Activated CD8-positive, alpha-beta T cell treated with anti-CD3 and anti-CD28 coated beads for 36 hours (primary cell): ENCODE results near the gene CT83. TPM values are rescaled to one million over a fixed set of nuclear protein-coding genes. Genes with fewer than 3 reads are reported as not detected.

Experiments
- ATAC-seq: fragments of 200-7000 bp; cut with Tn5 transposase; one replicate; pipeline ENCODE4 v1.10.0; 2021; ENCODE audit warnings: mild to moderate bottlenecking, moderate library complexity
- CTCF ChIA-PET: fragments of 350-600 bp; sonication (Branson Sonifier 250); formaldehyde crosslinking; loops from one replicate; lab custom pipeline; 2021; ENCODE audit warnings: antibody characterized with exemption; lab: Charles Lee
- POLR2A ChIA-PET: fragments of 350-600 bp; sonication (Branson Sonifier 250); formaldehyde crosslinking; loops from one replicate; lab custom pipeline; 2021; ENCODE audit warnings: antibody characterized with exemption; lab: Charles Lee
- DNase-seq: peaks from one replicate; pipeline ENCODE4 v3.0.0-alpha.2; 2020
- H3K27ac Mint-ChIP-seq: one replicate; pipeline ENCODE4 v1.8.0; 2021; ENCODE audit warnings: mild to moderate bottlenecking, mixed read lengths
- H3K27me3 Mint-ChIP-seq: one replicate; pipeline ENCODE4 v1.8.0; 2021; ENCODE audit warnings: mixed read lengths
- H3K36me3 Mint-ChIP-seq: one replicate; pipeline ENCODE4 v1.8.0; 2021; ENCODE audit warnings: low read depth, mixed read lengths
- H3K4me1 Mint-ChIP-seq: one replicate; pipeline ENCODE4 v1.8.0; 2021; ENCODE audit warnings: low read depth, mixed read lengths
- H3K4me3 Mint-ChIP-seq: one replicate; pipeline ENCODE4 v1.8.0; 2021; ENCODE audit warnings: mild to moderate bottlenecking, moderate library complexity, mixed read lengths
- H3K9me3 Mint-ChIP-seq: one replicate; pipeline ENCODE4 v1.8.0; 2021; ENCODE audit warnings: mixed read lengths
- intact Hi-C: fragments of 100-400 bp; cut with micrococcal nuclease; formaldehyde crosslinking; loops from one replicate; pipeline ENCODE4 v1.10.0; 2022
- total RNA-seq, 2 experiments: library from RNA; stranded (reverse); gene quantifications; one replicate each; pipeline ENCODE4 v1.2.3, GENCODE V29; 2021
- TF ChIP-seq, protein P1 (sequence below): fragments of 200-600 bp; IDR thresholded peaks from one replicate; pipeline ENCODE4 v1.8.0; 2022; ENCODE audit warnings: antibody characterized with exemption, mild to moderate bottlenecking

CT83 gene, protein sequence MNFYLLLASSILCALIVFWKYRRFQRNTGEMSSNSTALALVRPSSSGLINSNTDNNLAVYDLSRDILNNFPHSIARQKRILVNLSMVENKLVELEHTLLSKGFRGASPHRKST
- total RNA-seq = not detected

DNA sequence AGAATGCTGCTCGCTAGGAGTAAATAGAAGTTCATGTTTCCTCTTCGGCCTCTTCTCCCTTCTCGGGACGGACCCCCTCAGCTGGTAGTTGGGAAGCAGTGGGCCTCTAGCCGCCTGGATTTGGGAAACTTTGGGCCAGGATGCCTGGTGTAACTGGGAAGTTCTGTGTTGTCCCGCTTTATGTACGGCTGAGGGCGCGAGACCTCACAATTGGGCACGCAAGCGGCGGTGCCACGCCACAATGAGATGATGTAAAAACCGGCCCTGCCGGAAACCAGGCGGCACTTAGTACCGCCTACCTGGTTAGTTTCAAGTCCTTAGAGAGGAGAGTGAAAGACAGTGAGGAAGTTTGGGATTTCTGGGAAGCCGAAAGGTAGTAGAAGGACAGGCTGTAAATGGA, at the start of gene CT83:
CT83 (minus strand) TSS at position 155 of the 400 bp plus-strand sequence; CDS start at position 35, 120 bp downstream.
- Mint-ChIP-seq H3K4me1 (no peaks in the 10 kb centered on the region), H3K27ac (no peak within 1 kb of the TSS), H3K27me3 (no peaks in the 10 kb centered on the region), H3K4me3 (no peak within 1 kb of the TSS), H3K9me3 (no peaks in the 10 kb centered on the region), H3K36me3 (no peaks in the 10 kb centered on the region)
- TF ChIP-seq, protein P1, sequence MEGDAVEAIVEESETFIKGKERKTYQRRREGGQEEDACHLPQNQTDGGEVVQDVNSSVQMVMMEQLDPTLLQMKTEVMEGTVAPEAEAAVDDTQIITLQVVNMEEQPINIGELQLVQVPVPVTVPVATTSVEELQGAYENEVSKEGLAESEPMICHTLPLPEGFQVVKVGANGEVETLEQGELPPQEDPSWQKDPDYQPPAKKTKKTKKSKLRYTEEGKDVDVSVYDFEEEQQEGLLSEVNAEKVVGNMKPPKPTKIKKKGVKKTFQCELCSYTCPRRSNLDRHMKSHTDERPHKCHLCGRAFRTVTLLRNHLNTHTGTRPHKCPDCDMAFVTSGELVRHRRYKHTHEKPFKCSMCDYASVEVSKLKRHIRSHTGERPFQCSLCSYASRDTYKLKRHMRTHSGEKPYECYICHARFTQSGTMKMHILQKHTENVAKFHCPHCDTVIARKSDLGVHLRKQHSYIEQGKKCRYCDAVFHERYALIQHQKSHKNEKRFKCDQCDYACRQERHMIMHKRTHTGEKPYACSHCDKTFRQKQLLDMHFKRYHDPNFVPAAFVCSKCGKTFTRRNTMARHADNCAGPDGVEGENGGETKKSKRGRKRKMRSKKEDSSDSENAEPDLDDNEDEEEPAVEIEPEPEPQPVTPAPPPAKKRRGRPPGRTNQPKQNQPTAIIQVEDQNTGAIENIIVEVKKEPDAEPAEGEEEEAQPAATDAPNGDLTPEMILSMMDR = no peak
- ChIA-PET CTCF (no interaction called here), POLR2A (no interaction called here)
- ATAC-seq = no peak
- no peak for DNase-seq
- intact Hi-C loops = no loop called here

DNA sequence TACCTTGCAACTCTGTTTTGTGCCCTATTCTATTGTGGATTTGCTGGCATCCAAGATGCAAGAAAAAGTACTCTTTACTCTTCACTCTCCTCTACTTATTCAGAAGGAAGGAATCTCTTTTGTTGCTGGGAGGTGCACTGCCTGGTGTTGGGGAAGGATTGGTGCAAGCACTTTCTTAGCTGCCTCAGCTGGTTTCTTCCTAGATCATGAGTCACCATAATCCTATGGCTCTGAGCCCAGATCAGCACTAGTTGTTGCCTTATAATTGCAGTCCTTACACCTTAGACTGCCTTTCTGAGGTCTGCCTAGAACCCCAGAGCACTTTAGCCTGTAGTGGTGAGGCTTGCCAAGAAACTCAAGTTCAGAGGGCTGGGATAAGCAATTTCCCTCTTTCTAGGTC, 37.0 kb upstream of the CT83 start:
- H3K27me3 Mint-ChIP-seq = no peaks in the 10 kb centered on the region
- no peaks in the 10 kb centered on the region for H3K4me1 Mint-ChIP-seq
- ATAC-seq = no peak
- no peak overlapping the region for H3K27ac Mint-ChIP-seq
- ChIA-PET CTCF (no interaction called here), POLR2A (no interaction called here)
- intact Hi-C loops = no loop called here
- no peak for DNase-seq
- no peaks in the 10 kb centered on the region for H3K36me3 Mint-ChIP-seq
- H3K4me3 Mint-ChIP-seq = no peak overlapping the region
- TF ChIP-seq, protein P1 = no peak
- no peaks in the 10 kb centered on the region for H3K9me3 Mint-ChIP-seq

DNA sequence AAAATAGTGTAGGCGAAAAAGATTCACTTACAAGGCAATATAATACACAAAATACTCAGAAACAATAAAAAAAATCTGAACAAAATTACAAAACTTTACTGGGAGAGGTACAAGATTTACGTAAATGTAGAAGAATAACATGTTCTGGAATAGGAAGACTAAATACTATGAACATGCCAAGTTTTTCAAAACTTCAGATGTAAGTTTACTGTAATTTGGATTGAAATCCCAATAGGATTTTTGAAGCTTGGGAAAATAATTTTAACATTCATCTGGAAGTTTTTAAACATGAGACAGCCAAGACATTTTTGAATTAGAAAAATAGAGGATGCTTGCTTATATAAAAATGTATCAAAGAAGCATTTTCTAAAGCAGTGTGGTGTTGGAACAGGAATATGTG, 30.5 kb upstream of the CT83 start:
- Mint-ChIP-seq H3K4me3 (no peak overlapping the region), H3K27me3 (no peaks in the 10 kb centered on the region), H3K36me3 (no peaks in the 10 kb centered on the region), H3K4me1 (no peaks in the 10 kb centered on the region), H3K9me3 (no peaks in the 10 kb centered on the region), H3K27ac (no peak overlapping the region)
- intact Hi-C loops = no loop called here
- TF ChIP-seq, protein P1 = no peak
- ATAC-seq = no peak
- no peak for DNase-seq
- CTCF ChIA-PET = no interaction called here
- POLR2A ChIA-PET = no interaction called here

DNA sequence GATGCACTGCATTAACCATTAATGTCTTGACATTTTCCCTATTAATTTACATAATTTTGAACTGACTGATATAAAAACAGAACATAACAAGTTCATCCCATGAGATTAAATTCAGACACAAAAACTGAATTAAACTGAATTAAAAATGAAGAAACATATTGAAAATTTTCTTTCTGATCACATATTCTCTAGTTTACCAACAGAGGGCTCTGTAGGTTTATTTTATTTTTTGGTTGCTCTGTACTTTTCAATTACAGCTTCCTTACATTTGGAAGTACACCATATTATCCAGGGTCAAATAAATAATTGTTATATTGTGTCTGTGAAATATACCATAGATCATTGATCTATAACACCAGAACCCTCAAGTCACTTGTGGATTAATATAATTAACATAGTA, 27.3 kb upstream of the CT83 start:
- H3K27me3 Mint-ChIP-seq = no peaks in the 10 kb centered on the region
- no peak for DNase-seq
- no peak overlapping the region for H3K4me3 Mint-ChIP-seq
- ChIA-PET POLR2A (no interaction called here), CTCF (no interaction called here)
- TF ChIP-seq, protein P1 = no peak
- no peaks in the 10 kb centered on the region for H3K9me3 Mint-ChIP-seq
- intact Hi-C loops = no loop called here
- H3K27ac Mint-ChIP-seq = no peak overlapping the region
- no peaks in the 10 kb centered on the region for H3K4me1 Mint-ChIP-seq
- no peak for ATAC-seq
- H3K36me3 Mint-ChIP-seq = no peaks in the 10 kb centered on the region

DNA sequence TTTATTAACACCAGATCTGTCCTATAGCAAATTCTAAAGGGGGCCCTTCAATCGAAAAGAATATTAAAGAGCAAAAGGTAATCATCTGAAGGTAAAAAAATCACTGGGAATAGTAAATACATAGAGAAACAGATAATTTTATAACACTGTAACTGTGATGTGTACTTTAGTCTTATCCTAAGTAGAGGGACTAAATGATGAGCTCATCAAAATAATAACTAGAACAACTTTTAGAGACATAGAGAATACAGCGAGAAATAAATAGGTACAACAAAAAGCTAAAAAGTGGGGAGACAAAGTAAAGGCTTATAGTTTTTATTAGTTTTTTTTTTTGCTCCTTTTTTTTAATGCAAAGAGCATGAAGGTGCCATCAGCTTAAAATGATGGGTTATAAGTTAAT, 17.3 kb upstream of the CT83 start:
- no peak overlapping the region for H3K27ac Mint-ChIP-seq
- no peaks in the 10 kb centered on the region for H3K27me3 Mint-ChIP-seq
- ChIA-PET POLR2A (no interaction called here), CTCF (no interaction called here)
- no peaks in the 10 kb centered on the region for H3K36me3 Mint-ChIP-seq
- TF ChIP-seq, protein P1 = no peak
- ATAC-seq = no peak
- H3K4me1 Mint-ChIP-seq = no peaks in the 10 kb centered on the region
- no peak overlapping the region for H3K4me3 Mint-ChIP-seq
- DNase-seq = no peak
- intact Hi-C loops = no loop called here
- H3K9me3 Mint-ChIP-seq = no peaks in the 10 kb centered on the region
